Measurements from ENCODE around the gene SLC15A1.
A peak's percentile ranks its signal among the peaks of the same experiment; 100 is the strongest.

SLC15A1 gene

DNA sequence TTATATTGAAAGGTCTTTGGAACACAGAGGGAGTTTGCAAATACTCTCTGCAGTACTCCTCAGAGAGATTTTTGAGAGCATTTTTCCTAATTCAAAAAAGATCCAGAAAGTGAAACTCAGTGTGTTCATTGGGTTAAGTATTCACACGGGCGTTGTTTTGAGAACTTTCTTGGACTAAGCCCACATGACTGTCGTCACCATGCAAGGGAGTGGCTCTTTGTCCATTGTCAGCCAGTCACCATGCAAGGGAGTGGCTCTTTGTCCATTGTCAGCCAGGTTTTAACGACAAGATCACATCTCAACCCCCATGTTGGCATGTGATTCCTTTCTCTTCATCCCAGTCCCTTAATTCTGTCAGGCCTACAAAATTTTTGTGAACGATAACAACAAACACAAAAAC, 94.3 kb downstream of the SLC15A1 start:
- DNase-seq (ENCODE audit: low read depth), result no peak
- TF ChIP-seq CTCF (IDR thresholded peaks at IDR 0.05; ENCODE audit: control insufficient read depth, extremely low read depth, insufficient read depth), result no peak
- no peak overlapping the region for H3K4me3 ChIP-seq (ENCODE audit: low read depth, low read length)

DNA sequence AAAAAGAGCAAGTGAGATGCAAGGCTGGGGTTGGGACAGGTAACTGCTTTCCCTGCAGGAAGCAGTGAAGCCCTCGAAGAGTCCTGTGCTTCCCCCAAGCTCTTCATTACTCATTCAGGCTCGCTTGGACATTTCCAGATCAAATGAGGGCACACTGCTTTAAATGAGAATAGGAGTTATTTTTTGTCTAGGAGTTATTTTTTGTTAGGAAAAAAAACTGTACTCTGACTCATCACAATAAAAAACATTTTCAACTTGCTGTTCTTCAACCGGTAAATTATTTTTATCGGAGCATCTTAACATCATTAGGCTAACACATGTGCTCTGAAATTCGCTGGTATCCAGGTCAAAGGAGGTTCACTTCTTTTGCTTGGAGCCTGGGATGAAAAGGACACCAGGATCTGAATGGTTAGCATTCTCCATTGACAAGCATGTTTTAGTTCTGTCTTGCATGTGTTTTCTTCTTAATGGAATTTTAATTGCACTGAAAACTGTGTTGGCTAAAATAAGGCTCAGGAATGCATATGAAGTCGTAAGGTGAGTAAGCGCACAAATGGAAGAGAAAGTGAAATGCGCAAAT, 94.9 kb downstream of the SLC15A1 start:
- no peak for DNase-seq (ENCODE audit: low read depth)
- H3K4me3 ChIP-seq (ENCODE audit: low read depth, low read length), result no peak overlapping the region
- TF ChIP-seq CTCF (IDR thresholded peaks at IDR 0.05; ENCODE audit: control insufficient read depth, extremely low read depth, insufficient read depth), result no peak

DNA sequence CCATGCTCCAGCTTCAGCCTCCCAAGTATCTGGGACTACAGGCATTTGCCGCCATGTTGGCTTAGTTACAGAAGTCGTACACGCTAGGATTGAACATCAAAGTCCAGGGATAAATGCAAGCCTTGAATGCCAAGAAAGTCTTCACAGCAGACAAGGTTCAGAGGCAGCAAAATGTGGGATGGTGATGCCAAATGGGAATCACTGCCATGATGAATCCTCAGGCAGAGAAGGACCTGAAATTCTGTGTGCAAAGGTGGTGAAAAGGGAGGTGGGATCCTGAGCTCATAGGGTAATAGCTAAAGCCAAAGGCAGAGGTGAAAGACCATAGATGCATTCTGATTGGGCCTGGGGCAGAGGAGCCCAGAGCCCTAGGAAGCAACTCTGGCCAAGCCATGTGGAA, 96.2 kb downstream of the SLC15A1 start:
- no peak for TF ChIP-seq CTCF (IDR thresholded peaks at IDR 0.05; ENCODE audit: control insufficient read depth, extremely low read depth, insufficient read depth)
- H3K4me3 ChIP-seq (ENCODE audit: low read depth, low read length), result no peak overlapping the region
- DNase-seq (ENCODE audit: low read depth), result no peak

DNA sequence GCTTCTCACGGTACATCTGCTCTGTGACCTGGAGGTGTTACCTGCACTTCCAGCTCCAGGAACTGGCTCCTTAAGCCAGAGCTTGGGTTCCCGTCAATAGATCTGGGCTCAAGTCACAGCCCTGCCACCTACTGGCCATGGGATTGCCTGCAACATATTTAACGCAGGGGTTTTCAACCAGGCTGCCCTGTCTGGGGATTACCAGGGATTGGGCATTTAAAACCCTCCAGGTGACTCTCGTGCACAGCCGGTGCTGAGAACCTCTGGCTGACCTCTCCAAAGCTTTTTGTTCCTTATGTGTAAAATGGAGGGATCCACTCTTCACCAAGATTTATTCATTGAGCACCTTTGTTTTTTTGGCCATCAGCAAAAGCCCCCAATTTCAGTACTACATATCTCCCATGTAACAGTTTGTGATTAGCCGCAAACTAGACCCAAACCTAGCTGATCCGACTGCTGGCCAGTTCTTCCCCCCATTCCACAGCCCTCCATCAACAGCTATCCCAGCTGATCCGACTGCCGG, 98.9 kb downstream of the SLC15A1 start:
- peak; percentile 82 for TF ChIP-seq CTCF (IDR thresholded peaks at IDR 0.05; ENCODE audit: control insufficient read depth, extremely low read depth, insufficient read depth)
- DNase-seq (ENCODE audit: low read depth), result peak; percentile 73
- no peak overlapping the region for H3K4me3 ChIP-seq (ENCODE audit: low read depth, low read length)

DNA sequence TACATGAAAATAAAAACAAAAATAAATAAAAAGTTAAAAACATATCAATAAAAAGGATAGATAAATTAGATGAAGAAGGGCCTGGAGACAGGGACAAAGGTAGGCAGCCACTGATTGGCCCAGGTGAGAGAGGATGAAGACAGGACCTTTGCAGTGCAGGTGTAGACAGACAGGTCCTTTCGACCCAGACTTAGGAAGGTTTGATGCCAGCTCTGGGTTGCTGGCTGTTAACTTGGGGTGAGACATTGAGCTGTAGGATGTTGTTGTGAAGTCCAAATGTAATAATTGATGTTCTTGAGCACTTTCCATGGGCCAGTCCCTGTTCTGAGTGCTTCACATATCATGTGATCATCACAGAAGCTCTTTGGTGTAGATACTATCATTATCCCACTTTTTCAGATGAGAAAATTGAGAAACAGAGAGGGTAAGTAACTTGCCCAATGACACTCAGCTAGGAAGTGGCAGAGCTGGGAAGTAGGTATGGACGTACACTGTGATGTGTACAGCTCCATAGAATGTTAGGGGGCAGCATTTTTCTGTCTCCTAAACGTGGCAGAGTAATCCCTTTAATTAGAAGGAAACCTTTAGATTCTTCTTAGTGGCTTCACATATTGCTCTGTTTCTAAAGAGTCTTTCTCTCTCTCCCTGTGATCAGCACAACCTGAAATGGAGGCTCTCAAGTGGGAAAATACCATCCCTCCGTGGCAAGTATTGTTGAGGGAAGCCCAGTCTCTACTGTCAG, 99.6 kb downstream of the SLC15A1 start:
- no peak for DNase-seq (ENCODE audit: low read depth)
- no peak overlapping the region for H3K4me3 ChIP-seq (ENCODE audit: low read depth, low read length)
- no peak for TF ChIP-seq CTCF (IDR thresholded peaks at IDR 0.05; ENCODE audit: control insufficient read depth, extremely low read depth, insufficient read depth)

GRCh38 chr13:98652276-98652675, 100.2 kb downstream of the SLC15A1 start:
- DNase-seq (ENCODE audit: low read depth), result no peak
- TF ChIP-seq CTCF (IDR thresholded peaks at IDR 0.05; ENCODE audit: control insufficient read depth, extremely low read depth, insufficient read depth), result no peak
- H3K4me3 ChIP-seq (ENCODE audit: low read depth, low read length), result no peak overlapping the region
